GM19455 (cell line): ENCODE results near the gene FXYD3.
"Not testable (repeated sequence)": the region's sequence is repeated elsewhere in the genome, so short reads cannot be mapped to it uniquely, and the experiment has no call there.

Experiments
- ATAC-seq: cut with Tn5 transposase; IDR thresholded peaks from one replicate; pipeline ENCODE4 v1.9.1; 2021; ENCODE audit not compliant: unreplicated experiment

Gene FXYD3

DNA sequence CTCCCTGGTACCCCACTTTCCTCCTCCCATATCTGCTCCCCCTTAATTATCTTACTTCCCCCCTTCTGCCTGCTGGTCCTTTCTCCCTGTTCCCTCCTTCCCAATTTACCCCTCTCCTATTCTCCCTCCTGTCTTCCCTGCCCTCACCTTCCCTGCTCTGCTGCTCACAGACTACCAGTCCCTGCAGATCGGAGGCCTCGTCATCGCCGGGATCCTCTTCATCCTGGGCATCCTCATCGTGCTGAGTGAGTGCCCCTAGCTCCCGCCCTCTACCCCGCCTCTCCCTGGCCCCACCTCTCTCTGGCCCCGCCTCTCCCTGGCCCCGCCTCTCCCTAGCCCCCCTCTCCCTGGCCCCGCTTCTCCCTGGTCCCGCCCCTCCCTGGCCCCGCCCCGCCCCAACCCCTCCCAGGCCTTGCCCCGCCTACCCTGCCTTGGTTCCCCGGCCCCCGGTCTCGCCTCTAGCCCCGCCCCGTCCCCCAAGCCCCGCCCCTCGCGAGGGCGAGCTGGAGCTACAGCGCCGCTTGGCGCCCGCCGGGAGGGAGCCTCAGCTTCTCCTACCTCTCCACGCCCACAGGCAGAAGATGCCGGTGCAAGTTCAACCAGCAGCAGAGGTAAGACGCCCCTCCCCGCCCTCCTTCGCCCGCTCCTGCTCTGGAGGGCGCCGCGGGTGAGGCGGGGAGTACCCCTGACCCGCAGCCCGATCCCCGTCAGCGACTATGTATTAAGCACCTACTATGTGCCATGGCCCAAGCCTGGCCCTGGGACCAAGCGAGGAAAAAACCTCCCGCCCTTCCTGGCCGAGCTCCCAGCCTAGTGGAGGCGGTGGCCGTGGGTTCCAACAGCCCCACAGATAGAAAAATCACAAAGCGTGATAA, 25.6 kb downstream of the FXYD3 start:
- ATAC-seq = no peak

- no peak for ATAC-seq
Measured at GRCh38 chr19:35141837-35142605, 26.4 kb downstream of the FXYD3 start.

DNA sequence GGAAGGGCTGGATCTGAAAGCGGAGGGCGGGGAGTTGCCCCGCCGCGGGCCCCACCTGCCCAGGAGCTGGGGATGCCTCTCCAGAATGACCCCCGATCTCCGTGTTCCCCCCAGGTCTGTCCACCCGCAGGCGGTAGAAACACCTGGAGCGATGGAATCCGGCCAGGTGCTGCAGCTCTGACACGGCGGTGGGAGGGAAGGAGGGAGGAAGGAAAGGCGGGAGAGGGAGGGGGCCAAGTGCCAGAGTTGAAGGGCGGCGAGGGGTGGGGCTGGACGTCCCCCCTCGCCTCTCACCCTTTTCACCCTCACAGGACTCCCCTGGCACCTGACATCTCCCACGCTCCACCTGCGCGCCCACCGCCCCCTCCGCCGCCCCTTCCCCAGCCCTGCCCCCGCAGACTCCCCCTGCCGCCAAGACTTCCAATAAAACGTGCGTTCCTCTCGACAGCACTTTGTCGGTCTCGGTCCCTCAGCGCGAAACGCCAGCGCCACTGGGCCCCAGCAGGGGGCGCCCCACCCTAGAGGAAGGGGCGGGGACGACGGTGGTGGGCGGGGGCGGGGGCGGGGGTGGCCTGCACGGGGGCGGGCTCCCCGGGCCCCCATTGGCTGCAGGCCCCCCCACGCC, 27.1 kb downstream of the FXYD3 start:
- ATAC-seq = no peak

DNA sequence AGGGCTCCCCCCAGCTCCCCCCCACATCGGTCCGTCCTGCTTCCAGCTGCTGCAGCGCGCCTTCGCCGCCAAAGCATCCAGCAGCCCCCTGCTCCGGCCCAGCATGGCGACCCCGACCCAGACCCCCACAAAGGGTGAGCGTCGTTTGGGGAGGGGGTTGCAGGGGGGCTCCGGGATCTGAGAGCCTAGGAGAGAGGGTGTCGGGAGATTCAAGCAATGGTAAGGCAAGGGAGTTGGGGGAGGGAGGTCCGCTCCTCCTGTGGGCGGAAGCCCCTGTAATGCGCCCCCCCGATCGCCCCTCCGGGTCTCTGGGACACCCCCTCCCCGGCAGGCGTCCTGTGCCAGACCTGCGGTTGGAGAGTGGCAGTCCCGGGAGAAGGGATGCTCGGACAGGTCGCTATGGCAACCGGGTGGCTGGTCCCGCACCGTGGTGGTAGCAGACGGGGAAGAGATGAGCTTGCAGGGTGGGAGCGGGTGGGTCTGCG, 27.6 kb downstream of the FXYD3 start, which contains the start of gene FXYD7:
Gene FXYD7 (plus strand): TSS at position 25 of the 485 bp plus-strand sequence. CDS start 79 bp downstream, at position 104.
- ATAC-seq = no peak

GRCh38 chr19:35143818-35144217, 28.2 kb downstream of the FXYD3 start:
- ATAC-seq = no peak

- no peak for ATAC-seq
Measured at GRCh38 chr19:35144259-35144599, 28.6 kb downstream of the FXYD3 start.

GRCh38 chr19:35144600-35145436, 29.2 kb downstream of the FXYD3 start:
- ATAC-seq = no peak

GRCh38 chr19:35146746-35147459, 31.3 kb downstream of the FXYD3 start:
- ATAC-seq = no peak

DNA sequence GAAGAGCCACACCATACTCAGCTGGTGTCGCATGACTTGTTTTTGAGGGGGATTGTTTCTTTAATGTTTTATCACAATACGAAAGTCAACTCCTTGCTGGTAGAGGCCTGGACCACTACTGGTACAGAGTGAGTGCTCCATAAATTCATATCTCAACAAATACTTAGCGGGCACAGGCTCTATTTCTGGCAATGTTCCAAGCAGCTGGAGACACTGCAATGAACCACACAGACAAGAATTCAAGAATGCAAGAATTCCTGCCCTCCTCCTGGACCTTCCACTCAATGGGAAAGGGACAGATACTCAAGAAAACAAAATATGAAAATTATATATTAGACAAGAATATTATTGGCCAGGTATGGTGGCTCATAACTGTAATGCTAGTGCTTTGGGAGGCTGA, 33.8 kb downstream of the FXYD3 start:
- ATAC-seq = no peak

DNA sequence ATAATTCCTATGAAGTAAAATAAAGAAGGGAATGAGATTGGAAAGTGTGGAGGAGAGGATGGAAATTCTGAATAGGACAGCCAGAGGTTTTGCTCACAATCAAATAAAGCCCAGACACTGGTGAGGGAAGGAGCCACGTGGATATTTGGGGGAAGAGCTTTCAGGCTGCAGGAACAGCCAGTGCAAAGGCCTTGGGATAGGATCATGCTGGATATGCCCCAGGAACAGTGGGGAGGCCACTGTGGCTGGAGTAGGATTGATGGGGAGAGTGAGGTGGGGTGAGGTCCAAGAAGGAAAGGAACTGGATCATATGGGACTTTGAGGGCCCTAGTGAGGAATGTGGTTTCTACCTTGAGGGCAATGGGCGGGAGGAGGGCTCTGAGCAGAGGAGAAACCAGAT, 34.8 kb downstream of the FXYD3 start:
- no peak for ATAC-seq

DNA sequence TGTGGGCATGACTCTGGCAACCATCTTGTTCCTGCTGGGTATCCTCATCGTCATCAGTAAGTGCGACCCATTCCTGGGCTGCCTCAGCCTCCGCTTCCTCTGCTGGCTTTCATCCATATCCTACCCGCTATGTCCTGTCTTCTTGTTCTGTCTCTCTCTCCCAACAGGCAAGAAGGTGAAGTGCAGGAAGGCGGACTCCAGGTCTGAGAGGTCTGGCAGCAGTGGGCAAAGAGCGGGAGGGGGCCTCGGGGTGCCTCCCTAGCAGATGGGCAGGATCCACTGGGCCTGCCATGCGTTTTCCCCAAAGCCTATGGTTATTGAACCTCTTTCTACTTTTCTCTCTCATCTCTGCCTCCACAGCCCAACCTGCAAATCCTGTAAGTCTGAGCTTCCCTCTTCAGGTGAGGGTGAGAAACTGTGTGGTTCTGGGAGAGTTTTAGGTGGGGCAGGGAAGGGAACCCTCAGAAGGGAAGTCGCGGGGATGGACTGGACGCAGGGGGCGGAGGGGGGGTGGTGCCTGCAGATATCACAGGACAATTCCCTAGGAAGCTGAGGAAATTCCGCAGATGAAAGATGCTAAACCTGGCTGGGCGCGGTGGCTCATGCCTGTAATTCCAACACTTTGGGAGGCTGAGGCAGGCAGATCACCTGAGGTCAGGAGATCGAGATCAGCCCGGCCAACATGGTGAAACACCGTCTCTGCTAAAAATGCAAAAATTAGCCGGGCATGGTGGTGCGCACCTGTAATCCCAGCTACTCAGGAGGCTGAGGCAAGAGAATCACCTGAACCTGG, 35.8 kb downstream of the FXYD3 start:
- ATAC-seq = no peak

DNA sequence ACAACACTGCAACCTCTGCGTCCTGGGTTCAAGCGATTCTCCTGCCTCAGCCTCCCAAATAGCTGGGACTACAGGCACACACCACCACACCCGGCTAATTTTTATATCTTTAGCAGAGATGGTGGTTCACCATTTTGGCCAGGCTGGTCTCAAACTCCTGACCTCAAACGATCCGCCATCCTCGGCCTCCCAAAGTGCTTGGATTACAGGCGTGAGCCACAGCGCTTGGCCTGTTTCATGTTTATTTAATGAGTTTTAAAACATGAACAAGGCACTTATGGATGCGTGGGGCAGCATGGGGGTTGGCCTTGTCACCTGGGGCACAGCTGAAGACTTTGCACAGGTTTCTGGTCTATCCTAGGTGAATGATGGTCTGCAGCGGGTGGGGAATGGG, 37.5 kb downstream of the FXYD3 start:
- ATAC-seq = not testable (repeated sequence)

DNA sequence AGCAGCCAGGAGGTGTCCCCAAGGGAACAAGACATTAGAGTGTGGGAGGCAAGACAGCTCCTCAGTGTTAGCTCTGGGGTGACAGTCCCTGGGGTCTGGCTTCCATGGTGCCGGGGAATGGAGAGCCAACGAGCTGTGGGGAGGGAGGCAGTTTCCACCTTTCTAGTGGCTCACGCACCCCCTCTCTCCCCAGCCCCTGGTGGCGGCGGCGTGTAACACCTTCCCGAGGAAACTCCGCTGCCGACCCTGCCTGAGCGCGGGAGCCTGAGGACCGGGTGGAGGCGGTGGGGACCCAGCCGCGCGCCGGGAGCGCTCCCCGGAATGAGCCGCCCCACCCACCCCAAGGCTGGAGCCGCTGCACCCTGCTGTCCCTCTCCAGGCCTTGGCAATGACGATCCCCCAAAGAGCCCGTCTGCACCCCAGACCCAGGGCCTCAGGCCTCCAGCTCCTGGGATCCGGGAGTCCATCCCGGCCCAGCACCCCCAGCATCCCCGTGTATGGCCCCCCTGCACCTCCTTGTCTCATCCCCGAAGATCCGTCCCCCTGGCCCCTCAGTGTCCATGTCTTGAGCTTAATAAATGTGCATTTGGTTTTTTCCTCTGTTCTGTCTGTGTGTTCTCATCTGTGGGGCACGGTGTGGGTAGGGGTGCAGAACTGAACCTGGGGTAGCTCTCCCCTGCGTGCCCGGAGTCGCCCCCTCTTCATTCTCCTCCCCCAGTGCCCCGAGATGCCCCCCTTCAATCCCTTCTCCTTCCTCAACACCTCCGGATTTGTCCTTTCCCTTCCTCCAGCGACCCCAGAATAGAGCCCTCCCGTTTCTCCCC, 38.3 kb downstream of the FXYD3 start:
- no peak for ATAC-seq

- no peak for ATAC-seq
Measured at GRCh38 chr19:35154525-35155406, 39.1 kb downstream of the FXYD3 start, which contains the start of gene FXYD5. Gene FXYD5, plus strand, starts transcription at chr19:35154735. Its CDS starts 816 bp downstream, at chr19:35155551.

DNA sequence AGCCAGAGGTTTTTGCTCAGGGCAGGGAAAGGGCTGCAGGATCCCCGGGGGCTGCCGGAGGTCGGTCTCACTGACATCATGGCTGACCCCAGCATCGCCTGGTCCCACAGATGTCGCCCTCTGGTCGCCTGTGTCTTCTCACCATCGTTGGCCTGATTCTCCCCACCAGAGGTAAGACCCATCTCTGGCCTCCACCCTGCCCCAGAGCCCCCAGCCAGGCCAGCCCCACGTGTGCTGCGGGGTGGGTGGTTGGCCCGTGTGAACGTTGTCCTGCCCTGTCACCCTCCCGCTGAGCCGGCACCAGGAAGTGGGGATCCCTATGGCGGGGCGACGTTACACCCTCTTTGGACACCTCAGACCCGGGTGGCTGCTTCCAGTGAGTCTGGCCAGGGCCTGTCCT, 39.8 kb downstream of the FXYD3 start:
- no peak for ATAC-seq

DNA sequence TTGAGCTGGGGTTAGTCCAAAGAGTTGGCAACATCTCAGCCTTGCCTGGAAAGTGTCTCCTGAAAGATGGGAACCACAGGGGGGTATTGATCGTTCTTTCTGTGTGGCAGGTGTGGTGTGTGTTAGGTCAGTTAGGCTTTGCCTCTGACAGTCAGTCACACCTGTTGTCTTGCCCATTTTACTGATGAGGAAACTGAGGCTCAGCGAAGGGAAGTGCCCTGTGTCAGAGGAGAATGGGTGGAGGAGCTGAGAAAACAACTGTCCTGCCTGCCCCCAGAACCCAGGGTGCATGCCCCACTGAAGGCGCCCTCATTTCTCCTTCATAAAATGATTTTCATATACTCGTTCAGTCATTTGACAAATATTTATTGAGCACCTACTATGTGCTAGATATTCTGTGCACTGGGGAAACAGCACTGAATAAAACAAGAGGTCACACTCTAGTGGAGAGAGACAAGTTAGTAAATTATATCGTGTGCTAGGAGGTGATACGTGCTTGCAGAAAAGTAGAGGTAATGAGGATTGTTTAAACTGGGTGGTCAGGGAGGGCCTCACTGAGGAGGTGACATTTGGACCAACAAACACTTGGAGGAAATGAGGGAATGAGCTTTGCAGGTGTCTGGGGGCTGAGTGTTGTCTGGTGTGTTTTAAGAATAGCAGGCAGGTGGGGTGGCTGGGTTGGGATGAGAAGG, 40.5 kb downstream of the FXYD3 start:
- ATAC-seq = no peak

GRCh38 chr19:35156673-35157014, 41.0 kb downstream of the FXYD3 start:
- ATAC-seq = no peak
